H4 (cell line): ENCODE data around the gene RASSF7. TPM values are rescaled to one million over a fixed set of nuclear protein-coding genes. Genes with fewer than 3 reads are reported as not detected.
"Not testable (repeated sequence)": the region's sequence is repeated elsewhere in the genome, so short reads cannot be mapped to it uniquely, and the experiment has no call there.

Source experiments
- DNase-seq: peaks from one replicate; pipeline ENCODE4 v3.0.0-alpha.2; 2015; ENCODE audit warnings: low spot score
- total RNA-seq: library from RNA; depleted of rRNA; stranded (reverse); fragments of >200 nt; shearing (Covaris generic); gene quantifications from 2 replicates; pipeline ENCODE4 v1.2.3, GENCODE V29; 2014

RASSF7 gene
- total RNA-seq, 1 experiment from 2014 or later = 16.8 TPM

DNA sequence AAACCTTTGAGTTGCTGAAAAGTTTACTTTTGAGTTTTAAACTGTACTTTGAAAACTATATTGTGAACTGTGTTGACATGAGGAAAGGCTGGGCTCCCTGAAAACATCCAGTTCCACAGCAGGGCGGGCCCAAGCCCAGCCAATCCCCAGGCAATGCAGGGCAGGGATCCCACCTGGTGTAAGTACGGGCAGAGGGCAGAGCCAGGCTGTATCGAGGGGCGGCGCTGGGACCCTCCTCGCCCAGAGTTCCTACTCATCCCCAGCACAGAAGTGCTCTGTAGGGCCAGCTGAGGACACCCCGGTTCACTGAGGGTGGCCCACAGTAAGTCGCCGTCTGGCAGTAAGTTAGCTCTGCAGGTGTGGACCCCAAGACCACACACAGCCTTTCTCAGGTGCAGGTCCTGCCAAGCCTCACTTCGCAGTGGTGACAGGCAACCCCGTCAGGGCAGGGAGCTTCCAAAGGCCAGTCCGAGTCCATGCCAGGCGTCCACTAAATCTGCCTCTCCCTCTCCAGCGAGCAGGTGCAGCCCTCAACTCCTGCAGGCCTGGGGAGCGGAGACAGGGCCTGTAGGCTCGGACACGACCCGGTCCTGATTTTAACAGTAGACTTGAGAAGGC lies 6.3 kb downstream of the RASSF7 start:
- no peak for DNase-seq

- DNase-seq = no peak
Measured at GRCh38 chr11:567629-568292, 7.0 kb downstream of the RASSF7 start.

DNA sequence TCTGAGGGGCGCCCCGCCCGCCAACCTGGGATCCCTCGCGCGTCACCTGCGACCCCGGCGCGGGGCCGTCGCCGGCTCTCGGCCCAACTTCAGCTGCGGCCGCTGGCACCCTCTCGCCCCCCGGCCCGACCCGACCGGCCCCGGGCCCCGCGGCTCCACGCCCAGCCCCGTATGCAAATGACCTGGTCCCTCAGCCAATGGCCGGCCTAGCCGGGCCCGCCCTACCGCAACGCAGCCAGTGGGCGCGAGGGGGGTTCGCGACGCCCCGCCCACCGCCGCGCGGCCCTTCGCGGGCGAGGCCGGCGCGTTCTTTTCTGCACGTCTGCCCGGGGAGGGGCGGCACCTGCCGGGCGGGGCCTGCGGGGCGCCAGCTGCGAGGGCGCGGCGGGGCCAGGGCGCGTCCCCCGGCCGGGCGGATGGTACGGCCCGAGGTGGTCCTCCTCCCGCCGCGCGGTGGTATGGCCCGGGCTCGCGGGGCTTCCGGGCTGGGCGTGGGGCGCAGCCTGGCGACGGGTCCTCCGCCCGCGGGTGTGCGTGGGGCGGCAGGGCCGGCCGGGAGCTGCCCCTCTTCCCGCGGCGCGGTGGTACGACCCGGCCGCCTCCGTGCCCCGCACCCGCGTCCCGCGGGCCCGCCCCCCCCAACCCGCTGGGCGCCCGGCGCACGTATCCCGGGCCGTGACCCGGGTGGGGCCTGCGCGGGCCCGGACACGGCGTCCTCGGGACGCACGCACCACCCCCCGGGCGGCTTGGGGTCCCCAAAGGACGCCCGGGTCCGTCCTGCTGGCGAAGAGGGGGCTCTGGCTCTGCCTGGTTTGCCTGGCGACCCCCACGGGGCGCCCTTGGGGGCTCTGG lies 7.8 kb downstream of the RASSF7 start:
- peak; percentile 91 for DNase-seq

DNA sequence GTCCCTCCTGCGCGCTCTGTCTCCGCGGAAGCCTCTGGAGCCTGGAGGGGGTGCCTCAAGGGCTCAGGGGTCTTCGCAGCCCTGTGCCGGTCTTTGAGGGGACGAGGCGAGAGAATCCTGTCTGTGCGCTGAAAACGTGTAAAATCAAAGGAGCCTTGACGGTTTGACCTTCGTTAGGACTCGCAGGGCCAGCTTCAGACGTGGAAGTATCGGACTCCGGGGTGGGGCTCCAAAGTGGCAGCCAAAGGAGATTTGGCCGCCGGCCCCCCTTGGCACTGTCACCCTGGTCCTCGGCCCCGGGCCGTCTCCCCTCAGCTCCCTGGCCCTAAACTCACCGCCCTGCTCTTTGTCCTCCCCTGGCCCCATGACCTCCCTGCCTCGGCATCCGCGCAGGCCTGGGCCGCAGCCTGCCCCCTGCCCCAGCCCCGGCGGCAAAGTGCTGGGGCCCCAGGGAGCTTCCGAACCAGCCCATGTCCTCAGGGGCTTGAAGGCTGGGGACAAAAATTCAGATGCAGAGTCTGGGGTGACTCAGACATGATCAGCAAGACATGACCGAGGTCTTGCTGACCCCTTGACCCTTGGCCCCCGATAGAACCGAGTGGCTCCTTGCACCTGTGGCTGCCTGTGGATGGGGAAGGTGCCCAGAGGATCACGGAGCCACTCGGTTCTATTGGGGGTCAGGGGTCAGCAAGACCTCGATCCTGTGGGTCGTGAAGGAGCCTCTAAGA lies 8.6 kb downstream of the RASSF7 start:
- no peak for DNase-seq

GRCh38 chr11:571802-572185 lies 11.0 kb downstream of the RASSF7 start:
- DNase-seq = no peak

DNA sequence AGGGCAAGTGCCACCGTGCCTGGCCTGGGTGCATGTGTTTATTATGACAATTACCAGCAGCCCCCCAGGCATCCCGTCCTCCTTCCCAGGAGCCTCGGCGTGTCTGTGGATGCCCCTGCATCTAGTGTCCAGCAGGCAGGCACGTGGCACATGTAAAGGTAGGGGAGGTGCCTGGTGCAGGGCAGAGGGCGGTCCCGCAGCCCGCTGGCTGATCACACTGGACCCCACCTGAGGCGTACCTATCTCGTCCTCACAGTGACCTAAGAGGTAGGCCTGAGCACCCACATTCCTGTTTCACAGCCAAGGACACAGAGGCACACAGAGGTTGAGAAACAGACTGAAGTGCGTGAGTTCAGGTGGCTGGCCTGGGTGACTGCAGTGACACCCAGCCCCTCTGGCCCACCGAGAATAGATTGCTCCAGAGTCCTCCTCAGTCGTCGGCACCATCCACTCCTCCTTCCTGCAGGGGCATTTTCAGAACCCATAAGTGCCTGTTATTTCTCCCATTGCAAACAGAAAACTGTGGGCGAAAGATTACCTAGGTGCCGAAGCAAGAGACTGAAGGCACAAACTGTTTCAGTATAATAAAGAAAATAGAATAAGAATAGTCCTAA lies 12.5 kb downstream of the RASSF7 start:
- DNase-seq = no peak

DNA sequence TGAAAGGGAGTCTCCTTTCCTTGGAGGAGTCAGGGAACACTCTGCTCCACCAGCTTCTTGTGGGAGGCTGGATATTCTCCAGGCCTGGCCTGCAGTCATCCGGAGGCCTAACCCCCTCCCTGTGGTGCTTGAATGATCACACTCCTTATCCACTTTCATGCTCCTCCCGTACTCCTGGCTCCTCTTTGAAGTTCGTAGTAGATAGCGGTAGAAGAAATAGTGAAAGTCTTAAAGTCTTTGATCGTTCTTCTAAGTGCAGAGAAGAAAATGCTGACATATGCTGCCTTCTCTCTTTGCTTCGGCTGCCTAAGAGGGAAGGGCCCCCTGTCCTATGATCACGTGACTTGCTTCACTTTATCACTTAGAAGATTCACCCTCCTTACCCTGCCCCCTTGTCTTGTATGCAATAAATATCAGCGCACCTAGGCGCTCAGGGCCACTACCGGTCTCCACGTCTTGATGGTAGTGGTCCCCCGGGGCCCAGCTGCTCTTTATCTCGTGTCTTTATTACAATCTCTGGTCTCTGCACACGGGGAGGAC lies 13.3 kb downstream of the RASSF7 start:
- DNase-seq = not testable (repeated sequence)

GRCh38 chr11:574632-575312 lies 14.0 kb downstream of the RASSF7 start:
- no peak for DNase-seq

- DNase-seq = no peak
Measured at GRCh38 chr11:575313-575995, 14.7 kb downstream of the RASSF7 start.

GRCh38 chr11:575996-576768 lies 15.4 kb downstream of the RASSF7 start, which contains the start of gene PHRF1:
Gene PHRF1, plus strand, starts transcription at chr11:576470. Its CDS starts 5,043 bp downstream, at chr11:581513.
- DNase-seq = peak; percentile 93

- no peak for DNase-seq
Measured at GRCh38 chr11:576811-577610, 16.2 kb downstream of the RASSF7 start.

DNA sequence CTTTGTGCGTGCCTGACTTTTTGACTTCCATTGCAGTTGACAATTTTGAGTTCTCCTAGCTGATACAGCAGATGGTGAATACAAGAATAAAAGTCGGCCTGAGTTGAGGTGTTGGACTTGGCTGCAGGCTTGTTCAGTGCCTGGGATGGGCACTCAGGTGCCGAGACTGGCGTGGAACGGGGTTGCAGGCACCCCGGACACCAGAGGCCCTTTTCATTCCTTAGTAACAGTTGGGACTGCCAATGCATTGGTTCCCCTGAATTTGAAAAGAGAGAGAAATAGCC lies 16.8 kb downstream of the RASSF7 start:
- DNase-seq = no peak

- DNase-seq = no peak
Measured at GRCh38 chr11:578276-579035, 17.7 kb downstream of the RASSF7 start.

- no peak for DNase-seq
Measured at GRCh38 chr11:579830-580601, 19.2 kb downstream of the RASSF7 start.

DNA sequence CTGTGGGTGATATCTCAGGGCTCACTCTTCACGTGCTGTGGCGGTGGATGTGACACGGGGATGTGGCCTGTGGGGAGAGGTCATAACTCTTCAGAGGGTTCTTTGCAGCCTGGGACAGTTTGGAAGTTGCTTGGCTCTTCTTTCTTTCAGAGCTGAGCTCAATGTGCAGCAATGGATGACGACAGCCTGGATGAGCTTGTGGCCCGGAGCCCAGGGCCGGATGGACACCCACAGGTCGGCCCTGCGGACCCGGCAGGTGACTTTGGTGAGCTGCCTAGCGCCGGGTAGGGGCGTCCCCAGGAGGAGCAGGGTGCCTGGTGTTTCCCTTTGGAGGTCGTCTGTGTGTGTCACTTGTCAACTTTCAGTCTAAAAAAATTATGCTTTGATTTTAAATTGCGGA lies 20.6 kb downstream of the RASSF7 start:
- DNase-seq = no peak

GRCh38 chr11:581752-582151 lies 21.0 kb downstream of the RASSF7 start:
- no peak for DNase-seq

DNA sequence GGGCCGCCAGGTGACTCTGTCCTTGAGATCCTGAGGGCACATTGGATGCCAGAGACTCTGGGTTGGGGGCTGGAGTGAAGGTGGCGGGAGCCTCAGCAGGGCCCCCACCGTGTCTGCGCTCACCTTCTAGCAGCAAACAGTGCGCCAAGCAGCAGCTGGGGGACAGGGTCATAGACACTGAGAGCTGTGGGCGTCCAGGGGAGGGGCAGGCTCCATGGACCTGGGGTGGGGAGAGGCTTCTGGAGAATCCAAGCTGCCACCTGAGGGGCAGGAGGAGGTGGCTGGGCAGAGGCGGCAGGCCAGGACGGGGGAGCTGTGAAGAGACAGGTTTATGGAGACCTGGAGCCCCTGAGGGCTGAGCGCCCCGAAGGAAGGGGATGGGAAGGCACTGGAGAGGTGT lies 23.5 kb downstream of the RASSF7 start:
- DNase-seq = no peak
